ENCODE measurements around the gene MAN2B1. TPM values are rescaled to one million over a fixed set of nuclear protein-coding genes. Genes with fewer than 3 reads are reported as not detected.

Gene MAN2B1
- total RNA-seq, result 38.1 and 48.3 TPM in 2 replicates

GRCh38 chr19:12666265-12667048 is at the start of gene MAN2B1, which contains the start of gene WDR83:
MAN2B1 (minus strand) TSS chr19:12666742; CDS start chr19:12666701, 41 bp downstream.
WDR83 (plus strand) TSS chr19:12666807; CDS start chr19:12669791, 2,984 bp downstream.

DNA sequence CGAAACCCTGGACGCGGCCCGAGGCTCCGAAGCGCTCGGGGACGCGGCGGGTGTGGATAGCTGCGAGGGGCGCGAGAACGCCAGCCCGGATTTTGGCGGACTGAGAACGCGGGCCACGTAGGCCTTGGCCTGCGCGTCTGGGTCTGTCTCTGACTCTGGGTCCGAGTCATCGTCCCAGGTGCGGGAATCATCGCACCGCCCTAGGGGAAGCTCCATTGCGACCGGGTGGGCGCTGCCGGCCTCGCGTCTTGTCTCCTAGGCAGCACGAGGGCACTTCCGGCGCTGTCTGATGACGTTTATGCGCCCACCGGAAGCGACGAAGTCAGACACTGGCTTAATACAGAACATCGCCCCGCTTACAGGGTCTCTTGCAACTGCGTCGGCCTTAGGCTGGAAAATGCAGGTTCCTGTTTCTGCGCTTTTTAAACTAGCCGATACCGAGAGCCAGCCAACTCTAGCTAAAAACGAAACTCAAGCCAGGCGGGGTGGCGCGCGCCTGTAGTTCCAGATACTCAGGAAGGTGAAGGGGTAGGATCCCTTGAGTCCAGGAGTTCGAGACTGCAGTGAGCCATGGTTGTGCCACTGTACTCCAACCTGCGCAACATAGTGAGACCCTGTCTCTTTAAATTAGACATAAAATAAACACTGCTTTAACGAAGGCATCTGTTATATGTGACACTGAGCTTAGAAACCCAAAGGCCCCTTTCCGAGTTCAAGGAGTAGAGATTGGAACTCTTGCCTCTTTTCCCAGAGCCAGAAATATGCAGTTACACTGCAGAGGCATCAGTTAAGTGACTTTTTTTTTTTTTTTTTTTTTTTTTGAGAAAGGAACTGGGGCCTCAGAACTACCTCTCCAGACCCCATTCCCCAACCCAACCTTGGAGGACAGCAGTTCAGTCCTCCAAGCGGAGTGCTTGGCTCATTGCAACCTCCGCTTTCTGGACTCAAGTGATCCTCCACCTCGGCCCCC is 30.1 kb upstream of the MAN2B1 start, which contains the start of gene FBXW9:
FBXW9 (minus strand) TSS at position 266 of the 970 bp plus-strand sequence; CDS start at position 216, 50 bp downstream.

DNA sequence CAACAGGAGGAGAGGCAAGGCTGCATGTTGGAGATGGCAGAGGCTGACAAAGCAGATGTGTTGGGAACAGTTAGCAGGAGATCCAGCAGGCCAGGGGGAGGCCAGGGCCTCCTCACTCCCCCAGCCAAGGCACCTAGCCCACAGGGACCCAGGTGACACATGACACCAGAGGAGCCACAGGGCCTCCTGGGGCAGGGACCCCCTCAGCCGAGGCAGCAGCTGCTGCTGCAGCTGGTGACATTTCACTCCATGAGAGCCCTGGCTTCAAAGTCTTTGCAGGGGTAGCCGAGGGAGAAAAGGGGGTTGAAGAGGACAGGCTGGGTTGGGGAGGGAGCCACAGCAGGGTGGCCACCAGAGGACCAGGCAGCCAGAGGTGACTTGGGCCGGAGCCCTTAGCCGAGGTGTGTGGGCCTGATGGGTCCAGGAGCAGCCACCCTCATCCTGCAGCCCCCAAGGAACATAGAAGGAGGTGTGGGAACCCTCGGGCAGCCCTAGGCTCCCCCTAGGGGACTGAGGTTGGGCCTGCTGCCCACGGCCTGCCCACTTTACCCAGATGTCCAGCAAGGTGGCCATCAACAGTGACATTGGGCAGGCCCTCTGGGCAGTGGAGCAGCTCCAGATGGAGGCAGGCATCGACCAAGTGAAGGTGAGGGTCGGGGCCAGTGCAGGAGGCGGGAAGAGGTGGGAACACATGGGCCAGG is 21.1 kb upstream of the MAN2B1 start, which contains the start of gene GNG14:
GNG14 (plus strand) TSS at position 503 of the 701 bp plus-strand sequence; CDS start at position 554, 51 bp downstream.

DNA sequence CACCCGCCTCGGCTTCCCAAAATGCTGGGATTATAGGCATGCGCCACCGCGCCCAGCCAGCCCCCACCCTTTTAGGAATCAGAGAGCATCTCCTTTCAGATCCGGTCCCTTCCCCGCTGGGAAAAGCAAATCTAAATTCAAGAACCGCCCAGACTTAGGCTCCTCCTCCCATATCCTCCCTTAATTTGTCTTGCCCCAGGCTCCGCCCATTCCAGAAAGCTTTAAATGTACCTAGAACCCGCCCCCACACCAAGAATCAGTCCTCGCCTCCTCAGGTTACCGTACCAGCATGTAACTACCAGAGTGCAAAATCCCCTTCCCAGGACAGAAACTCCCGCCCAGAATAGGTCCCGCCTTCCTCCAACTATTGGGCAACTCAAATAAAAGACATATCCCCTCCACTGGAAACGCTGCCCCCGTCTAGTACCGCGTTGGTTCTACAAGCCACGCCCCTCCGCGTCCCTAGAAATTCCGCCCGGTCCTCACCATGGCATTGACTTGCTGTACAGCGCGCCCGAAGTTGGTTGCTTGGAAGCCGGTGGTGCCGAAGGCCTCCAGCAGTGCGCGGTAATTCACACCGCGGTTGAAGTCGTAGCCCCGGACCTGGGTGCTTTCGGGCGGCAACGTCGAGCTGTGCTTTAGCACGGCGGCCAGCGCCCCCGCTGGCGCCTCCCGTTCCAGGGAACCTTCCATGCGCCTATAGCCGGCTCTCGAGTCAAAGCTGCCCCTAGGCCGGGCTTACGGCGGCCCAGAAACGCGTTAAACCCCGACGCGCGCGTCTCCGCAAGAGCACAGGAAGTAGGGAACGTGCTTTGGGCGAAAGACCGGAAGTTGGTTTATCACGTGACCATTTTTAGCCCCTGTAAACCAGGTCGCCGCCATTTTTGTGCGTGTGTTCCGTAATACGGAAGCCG is 14.8 kb upstream of the MAN2B1 start, which contains the start of gene DHPS:
DHPS (minus strand) TSS at position 807 of the 914 bp plus-strand sequence; CDS start at position 693, 114 bp downstream.

GRCh38 chr19:12610540-12611360 is 55.8 kb downstream of the MAN2B1 start, which contains the start of the genes ZNF490 and ZNF791:
ZNF490 (minus strand) TSS chr19:12610813; CDS start chr19:12610680, 133 bp downstream.
ZNF791 (plus strand) TSS chr19:12610920; CDS start chr19:12611080, 160 bp downstream.

Other genes starting within 250 kb of the MAN2B1 start
- 0.89 and 1.0 TPM in 2 replicates for gene ZNF443, start 225.7 kb downstream of the MAN2B1 start, total RNA-seq
- 1.2 and 1.8 TPM in 2 replicates for gene ZNF709, start 181.9 kb downstream of the MAN2B1 start, total RNA-seq
- 3.7 and 4.0 TPM in 2 replicates for gene ZNF564, start 115.3 kb downstream of the MAN2B1 start, total RNA-seq
- 5.6 and 5.7 TPM in 2 replicates for gene ZNF490, start 55.9 kb downstream of the MAN2B1 start, total RNA-seq
- gene ZNF791, start 55.8 kb downstream of the MAN2B1 start, total RNA-seq, result 5.5 and 5.8 TPM in 2 replicates
- 11.9 and 12.5 TPM in 2 replicates for gene WDR83, start 65 bp upstream of the MAN2B1 start, total RNA-seq
- 86.8 and 95.9 TPM in 2 replicates for gene DHPS, start 15.1 kb upstream of the MAN2B1 start, total RNA-seq
- not detected in 2 replicates for gene GNG14, start 21.3 kb upstream of the MAN2B1 start, total RNA-seq
- 15.1 and 16.1 TPM in 2 replicates for gene FBXW9, start 29.9 kb upstream of the MAN2B1 start, total RNA-seq
- gene TNPO2, start 57.2 kb upstream of the MAN2B1 start, total RNA-seq, result 19.3 and 22.4 TPM in 2 replicates
- 361 and 399 TPM in 2 replicates for gene TRIR, start 67.9 kb upstream of the MAN2B1 start, total RNA-seq
- 122 and 149 TPM in 2 replicates for gene GET3, start 70.8 kb upstream of the MAN2B1 start, total RNA-seq
- not detected in 2 replicates for gene BEST2, start 85.0 kb upstream of the MAN2B1 start, total RNA-seq
- gene HOOK2, start 108.8 kb upstream of the MAN2B1 start, total RNA-seq, result 7.0 and 10.9 TPM in 2 replicates
- gene JUNB, start 124.7 kb upstream of the MAN2B1 start, total RNA-seq, result 96.3 and 105 TPM in 2 replicates
- gene PRDX2, start 135.1 kb upstream of the MAN2B1 start, total RNA-seq, result 409 and 461 TPM in 2 replicates
- not detected in 2 replicates for gene THSD8, start 135.3 kb upstream of the MAN2B1 start, total RNA-seq
- gene RNASEH2A, start 139.8 kb upstream of the MAN2B1 start, total RNA-seq, result 57.0 and 62.4 TPM in 2 replicates
- gene RTBDN, start 167.8 kb upstream of the MAN2B1 start, total RNA-seq, result not detected in 2 replicates
- gene MAST1, start 171.8 kb upstream of the MAN2B1 start, total RNA-seq, result 0.17 and 0.89 TPM in 2 replicates
- 21.3 and 28.6 TPM in 2 replicates for gene DNASE2, start 214.7 kb upstream of the MAN2B1 start, total RNA-seq
- gene KLF1, start 220.5 kb upstream of the MAN2B1 start, total RNA-seq, result 0.17 TPM in 1 of 2 replicates, not detected in the other
- 49.1 and 51.1 TPM in 2 replicates for gene GCDH, start 224.4 kb upstream of the MAN2B1 start, total RNA-seq